CD4-positive, alpha-beta T cell treated with Interleukin-10 for 1 hour (primary cell): Measurements from ENCODE around the gene SYT11.
A peak's percentile ranks its signal among the peaks of the same experiment; 100 is the strongest.
"Not testable (repeated sequence)": the region's sequence is repeated elsewhere in the genome, so short reads cannot be mapped to it uniquely, and the experiment has no call there.

ENCODE experiments used
- DNase-seq: peaks from one replicate; pipeline ENCODE4 v3.0.0-alpha.2; 2020

Gene SYT11

DNA sequence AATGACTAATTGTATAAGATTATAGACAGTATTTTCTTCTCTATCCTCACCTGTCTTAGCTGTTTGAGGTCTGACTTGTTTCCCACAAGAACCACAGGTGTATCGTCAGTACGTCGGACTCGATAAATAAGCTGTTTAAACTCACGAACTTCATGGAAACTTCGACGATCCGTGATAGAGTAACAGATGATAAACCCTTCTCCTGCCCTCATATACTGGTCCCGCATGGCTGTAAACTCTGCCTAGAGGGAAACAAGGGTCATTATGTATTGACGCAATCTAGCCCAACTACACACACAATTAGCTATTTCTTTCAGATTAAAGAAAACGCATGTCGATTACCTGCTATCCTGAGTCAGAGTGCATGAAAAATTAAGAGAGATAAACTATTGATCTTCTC, 44.9 kb downstream of the SYT11 start:
- no peak for DNase-seq

DNA sequence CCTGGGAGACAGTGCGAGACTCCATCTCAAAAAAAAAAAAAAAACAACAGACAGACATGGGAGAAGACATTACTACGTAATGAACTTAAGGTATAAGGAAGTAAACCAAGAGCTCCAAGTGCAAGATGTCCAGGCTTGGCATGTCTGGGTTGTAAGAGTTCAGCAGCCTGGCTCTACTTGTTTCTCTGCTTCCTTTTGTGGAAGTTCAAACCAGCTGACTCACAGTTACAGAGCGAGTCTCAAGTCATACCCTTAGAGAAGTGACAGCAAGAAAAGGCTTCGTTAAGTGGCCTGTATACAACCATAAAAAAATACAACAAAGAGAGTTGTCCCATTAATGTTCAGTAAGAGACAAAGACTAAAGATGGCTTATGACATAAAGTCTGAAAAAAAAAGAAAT, 50.5 kb downstream of the SYT11 start:
- DNase-seq: peak; percentile 25

GRCh38 chr1:155910621-155911121, 51.3 kb downstream of the SYT11 start:
- DNase-seq: peak; percentile 35

DNA sequence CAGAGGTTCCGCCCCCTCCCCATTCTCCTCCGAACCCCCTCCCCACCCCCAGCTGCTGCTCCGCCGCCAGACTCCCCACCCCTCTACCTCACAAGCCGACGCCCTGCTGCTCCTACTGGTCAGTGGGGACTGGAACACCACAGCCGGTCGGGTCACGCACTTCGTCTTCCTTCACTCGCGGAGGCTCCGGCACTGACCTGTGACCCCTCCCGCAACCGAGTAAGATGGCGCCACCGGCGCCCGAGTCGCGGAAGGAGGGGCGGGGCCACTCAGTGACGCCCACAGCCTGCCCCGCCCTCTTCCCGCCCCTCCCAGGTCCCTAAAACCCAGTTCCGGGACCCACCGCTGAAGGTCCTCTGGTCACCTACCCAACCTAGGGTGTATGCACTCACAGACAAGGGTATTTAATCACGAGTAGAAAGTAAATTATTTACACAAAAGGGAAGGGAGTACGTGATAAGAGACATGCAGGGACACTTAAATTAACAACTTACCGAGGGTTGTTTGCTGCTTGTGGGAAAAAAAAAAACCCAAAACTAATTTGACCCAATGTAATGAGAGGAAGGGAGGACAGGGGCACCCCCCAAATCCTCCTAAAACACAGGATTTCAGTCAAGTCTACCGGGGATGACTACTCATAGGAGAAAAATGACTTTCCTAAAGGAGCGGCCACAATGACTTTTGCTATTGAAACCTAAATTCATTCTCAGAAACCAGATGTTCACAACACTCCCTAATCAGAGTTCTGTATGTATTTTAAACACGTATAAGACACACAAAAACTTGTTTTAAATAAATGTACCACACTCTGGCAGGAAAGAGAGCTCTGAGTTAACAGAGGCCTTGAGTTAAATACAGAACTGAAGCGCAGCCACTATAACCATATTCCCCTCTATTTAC, 52.0 kb downstream of the SYT11 start, which contains the start of gene RIT1:
Gene RIT1 (minus strand): TSS at position 194 of the 900 bp plus-strand sequence. CDS start 588 bp downstream, outside the sequence.
- peak; percentile 89 for DNase-seq

DNA sequence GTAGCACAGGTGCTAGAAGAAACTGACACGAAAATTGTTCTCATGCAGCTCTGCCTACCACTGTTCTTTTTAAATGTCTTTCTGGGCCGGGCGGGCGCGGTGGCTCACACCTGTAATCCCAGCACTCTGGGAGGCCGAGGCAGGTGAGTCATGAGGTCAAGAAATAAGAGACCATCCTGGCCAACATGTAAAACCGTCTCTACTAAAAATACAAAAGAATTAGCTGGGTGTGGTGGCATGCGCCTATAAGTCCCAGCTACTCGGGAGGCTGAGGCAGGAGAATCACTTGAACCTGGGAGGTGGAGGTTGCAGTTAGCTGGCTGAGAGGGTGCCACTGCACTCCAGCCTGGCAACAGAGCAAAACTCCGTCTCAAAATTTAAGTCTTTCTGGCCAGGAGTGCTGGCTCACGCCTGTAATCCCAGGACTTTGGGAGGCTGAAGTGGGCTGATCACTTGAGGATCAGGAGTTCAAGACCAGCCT, 52.7 kb downstream of the SYT11 start:
- no peak for DNase-seq

GRCh38 chr1:155913969-155914757, 54.8 kb downstream of the SYT11 start:
- no peak for DNase-seq

DNA sequence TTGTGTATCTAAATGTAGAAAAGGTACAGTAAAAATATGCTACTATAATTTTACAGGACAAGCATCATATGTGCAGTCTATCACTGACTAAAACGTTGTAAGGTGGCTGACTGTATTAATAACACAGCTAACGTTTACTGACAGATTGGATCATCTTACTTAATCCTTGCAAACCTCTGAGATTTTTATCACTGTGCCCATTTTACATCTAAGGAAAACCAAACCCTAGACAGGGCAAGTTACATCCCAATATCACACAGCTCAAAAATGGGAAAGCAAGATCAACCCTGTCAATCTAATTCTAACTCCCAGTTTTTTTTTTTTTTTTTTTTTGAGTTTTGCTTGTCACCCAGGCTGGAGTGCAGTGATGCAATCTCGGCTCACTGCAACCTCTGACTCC, 59.3 kb downstream of the SYT11 start:
- DNase-seq: no peak

- no peak for DNase-seq
Observed at GRCh38 chr1:155919801-155920200, 60.4 kb downstream of the SYT11 start.

- no peak for DNase-seq
Observed at GRCh38 chr1:155920717-155921116, 61.4 kb downstream of the SYT11 start.

- no peak for DNase-seq
Observed at GRCh38 chr1:155925506-155925905, 66.1 kb downstream of the SYT11 start.

GRCh38 chr1:155929057-155929456, 69.7 kb downstream of the SYT11 start:
- no peak for DNase-seq

DNA sequence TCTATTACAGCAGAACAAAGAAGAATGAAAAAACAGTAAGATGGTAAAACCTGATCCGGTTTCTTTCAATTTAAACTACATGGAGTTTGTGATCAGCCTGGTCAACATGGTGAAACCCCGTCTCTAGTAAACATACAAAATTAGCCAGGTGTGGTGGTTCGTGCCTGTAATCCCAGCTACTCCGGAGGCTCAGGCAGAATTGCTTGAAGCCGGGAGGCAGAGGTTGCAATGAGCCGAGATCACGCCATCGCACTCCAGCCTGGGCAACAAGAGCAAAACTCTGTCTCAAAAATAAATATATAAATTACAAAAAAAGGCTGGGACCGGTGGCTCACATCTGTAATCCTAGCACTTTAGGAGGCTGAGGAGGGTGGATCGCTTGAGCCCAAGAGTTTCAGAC, 71.4 kb downstream of the SYT11 start:
- DNase-seq: not testable (repeated sequence)

DNA sequence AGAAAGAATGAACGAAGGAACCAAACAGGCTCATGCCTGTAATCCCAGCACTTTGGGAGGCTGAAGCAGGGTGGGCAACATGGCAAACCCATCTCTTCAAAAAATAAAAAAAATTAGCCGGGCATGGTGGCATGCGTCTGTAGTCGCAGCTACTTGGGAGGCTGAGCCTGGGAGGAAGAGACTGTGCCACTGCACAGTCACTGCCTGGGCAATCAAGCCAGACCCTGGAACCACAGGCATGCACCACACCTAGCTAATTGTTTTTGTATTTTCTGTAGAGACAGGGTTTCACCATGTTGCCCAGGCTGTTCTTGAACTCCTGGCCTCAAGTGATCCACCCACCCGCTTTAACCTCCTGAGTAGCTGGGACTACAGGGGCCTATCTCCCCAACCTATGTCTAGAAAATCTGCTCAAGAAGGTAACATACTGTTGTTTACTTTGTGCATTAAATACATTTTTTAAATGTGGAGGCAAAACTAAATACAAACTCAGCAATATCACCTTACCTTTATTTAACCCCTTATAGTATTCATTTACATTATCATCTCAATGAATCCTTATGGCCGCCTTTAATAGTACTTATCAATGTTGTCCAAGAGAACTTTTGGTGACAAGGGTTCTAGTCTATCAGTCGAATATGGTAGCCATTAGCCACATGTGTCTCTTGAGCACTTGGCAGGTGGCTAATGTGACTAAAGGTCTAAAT, 72.1 kb downstream of the SYT11 start:
- no peak for DNase-seq

DNA sequence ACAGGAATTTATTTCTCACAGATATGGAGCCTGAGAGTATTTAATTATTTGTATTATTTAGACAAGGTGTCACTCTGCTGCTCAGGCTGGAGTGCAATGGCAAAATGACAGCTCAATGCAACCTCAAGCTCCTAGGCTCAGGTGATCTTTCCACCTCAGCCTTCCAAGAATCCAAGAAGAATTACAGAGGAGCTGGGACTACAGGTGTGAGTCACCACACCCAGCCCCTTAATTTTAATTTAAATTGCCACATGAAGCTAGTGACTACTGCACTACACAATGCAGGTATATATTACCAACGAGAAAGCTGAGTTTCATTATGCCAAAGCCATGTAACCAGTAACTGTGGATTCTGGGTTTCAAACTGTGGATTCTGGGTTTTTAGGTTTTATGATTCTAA, 72.7 kb downstream of the SYT11 start:
- DNase-seq: no peak

- no peak for DNase-seq
Observed at GRCh38 chr1:155932487-155932886, 73.1 kb downstream of the SYT11 start.

- DNase-seq: no peak
Observed at GRCh38 chr1:155933591-155934096, 74.3 kb downstream of the SYT11 start.

DNA sequence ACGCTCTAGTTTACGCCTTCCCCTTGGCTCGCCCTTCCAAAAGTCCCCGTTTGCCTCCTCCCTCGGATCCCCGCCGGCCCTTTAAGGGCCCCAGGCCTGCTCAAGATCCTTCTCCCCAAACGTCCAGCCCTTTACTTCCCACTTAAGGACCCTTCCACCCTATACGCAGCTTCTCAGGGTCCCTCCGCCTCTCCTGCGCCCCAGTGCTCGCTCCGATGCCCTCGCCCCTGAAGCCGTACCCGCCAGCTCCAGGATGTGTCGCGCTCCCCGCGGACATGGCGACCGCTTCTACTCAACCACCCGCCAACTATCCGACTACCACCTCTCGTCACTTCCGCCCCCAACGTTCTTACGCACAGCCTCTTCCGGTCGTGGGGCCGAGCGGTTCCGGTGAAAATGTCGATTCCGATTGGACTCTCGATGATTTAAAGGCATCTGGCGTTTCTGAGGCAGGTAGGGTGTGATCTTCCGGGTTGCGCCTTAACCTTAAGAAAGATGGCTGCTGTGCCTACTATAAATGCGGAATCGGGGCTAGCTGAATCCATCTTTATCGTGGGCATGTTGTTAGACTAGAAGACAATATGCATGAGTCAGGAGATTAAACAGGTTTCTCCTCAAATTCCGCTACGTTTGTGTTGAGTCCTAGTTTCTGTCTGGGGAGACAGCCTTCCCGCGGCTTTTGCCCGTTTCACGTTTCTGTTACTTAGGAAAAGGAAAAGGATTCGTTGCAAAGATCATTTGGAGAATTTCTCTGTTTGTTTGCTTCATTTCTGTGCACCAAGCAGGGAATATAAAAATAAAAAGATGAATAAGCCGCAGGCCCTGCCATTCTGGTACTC, 74.9 kb downstream of the SYT11 start, which contains the start of gene KHDC4:
Gene KHDC4 (minus strand): TSS at position 317 of the 839 bp plus-strand sequence. CDS start 40 bp downstream, at position 277.
- peak; percentile 97 for DNase-seq
